GM18951 (cell line): ENCODE results near the gene FTCD.

Source experiments
- POLR2A ChIP-seq: IDR thresholded peaks from 4 replicates; pipeline ENCODE4 v1.6.1; 2011; ENCODE audit warnings: mild to moderate bottlenecking; ENCODE audit not compliant: insufficient read length, insufficient read depth; ENCODE audit errors: extremely low read depth
- in situ Hi-C: fragments of 300-500 bp; cut with MboI; formaldehyde crosslinking; loops from one replicate; pipeline ENCODE4 v1.12.0; 2022; ENCODE audit warnings: low sequenced_read_pairs, mixed read lengths, inconsistent platforms; ENCODE audit not compliant: unreplicated experiment

FTCD gene

DNA sequence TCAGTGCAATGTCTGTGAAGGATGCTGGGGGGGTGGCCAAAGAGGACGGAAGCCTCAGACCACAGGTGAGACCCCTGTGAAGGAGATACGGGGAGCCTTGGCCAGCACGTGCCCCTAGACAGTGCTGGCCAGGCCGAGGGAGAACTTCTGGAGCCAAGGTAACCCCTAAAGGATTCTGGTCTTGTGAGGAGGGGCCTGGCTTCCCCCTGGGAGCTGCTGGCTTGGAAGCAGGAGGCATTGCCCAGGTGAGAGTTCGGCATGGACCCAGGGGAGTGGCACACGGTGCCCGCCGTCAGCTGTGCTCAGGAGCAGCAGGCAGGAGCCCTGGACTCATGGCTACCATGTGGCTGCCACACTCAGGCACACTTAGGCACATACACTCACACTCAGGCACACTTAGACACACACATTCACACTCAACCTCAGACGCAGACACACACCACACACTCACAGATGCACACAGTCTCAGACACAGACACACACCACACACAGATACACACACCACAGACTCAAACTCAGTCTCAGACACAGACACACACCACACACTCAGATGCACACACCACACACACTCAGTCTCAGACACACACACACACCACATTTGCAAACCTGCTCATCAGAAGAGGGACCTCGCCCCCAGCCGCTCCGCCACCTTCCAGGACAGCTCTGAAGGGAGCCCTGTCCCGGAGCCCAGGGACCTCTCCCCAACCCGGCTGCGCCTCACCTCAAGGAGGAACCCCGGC is 58.6 kb downstream of the FTCD start:
- in situ Hi-C loops, result no loop called here
- no peak for TF ChIP-seq POLR2A

DNA sequence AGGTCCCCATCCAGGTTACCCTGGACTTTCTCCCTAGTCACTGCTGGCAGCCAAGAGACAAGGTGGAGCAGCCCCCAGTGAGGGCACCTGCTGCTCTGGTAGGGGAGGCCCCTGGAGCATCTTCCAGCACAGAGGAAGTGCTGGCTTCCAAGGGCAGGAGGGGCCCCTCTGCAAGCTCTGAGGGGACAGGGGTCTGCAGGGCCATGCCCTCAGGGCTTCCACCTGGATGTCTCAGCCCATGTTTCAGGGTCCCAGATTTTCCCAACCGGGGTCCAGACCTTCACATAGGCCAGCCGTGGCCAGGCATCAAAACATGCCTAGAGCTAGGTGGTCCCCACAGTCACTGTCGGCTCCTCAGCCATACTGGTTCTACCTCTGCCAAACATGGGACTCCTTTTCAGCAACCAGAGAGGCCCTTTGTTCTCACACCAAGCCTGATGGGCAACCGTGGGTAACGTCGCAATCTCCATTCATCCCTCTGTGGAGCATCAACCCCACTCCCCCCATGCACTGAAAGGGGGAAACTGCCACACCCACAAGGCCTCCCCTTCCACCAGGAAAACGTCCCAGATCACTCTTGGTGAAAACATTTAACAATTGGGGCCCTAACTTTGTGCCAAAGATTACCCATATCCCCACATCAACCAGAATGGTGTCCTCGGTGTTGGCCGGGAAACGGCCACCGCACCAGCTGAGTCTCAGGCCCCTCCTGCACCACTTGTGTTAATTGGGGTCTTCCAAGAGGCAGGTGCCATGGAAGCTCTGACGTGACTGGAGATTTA is 59.4 kb downstream of the FTCD start:
- TF ChIP-seq POLR2A, result no peak
- in situ Hi-C loops, result no loop called here

DNA sequence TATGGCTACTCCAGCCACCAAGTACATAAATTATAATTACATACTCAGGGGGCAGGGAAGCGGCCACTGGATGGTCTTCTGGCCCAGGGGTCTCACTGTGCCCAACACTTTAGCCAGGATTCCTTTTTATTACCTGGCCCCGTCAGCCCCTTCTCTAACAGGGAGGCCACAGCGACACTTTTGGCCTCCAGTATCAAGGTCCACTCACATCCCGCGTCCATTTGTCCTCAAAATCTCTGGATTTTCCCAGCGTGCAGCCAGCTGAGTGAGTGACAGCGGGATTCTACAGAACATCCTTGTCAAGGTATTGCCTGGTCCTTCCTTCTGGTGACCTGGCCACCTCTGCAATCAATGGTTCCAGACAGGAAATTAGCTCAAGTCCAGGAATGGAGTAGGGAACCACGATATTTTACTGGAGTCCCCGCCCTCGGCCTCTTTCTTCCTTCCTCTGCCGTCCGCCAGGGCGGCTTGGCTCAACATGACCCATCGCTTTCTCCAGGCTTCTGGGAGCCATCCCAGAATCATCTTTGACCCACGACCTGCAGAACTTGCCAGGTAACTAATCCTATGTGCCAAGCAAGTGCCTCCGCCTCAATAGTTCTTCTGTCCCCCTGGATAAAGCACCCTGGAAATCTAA is 60.2 kb downstream of the FTCD start:
- TF ChIP-seq POLR2A, result no peak
- in situ Hi-C loops, result no loop called here

DNA sequence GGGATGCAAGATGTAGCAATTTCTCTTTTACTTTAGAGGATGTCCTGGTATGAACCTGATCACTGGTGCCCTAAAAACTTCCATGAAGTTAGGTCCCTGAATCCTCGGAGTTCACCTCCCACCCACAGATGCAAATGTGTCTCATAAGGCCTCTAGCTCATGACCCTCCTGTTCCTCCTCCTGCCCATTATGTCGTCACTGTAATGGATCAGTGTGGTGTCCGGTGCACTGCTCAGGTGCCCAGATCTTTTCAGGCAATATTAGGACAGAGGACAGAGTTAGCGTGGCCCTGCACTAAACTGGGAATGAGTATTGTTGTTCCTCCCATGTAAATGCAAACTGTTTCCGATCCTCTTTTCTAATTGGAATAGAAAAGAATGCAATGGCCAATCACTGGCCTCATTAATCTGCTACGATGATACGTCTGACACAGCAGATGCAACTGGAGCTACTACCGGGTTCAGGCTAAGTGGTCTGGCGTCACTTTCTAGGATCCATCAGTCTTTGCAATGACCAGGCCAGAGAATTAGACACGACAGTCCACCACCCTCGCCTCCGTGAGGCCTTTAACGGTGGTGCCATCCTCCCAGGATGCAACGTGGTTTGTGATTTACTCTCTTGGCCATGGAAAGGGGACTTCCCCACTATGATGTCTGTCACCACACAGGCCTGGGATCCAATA is 60.8 kb downstream of the FTCD start:
- TF ChIP-seq POLR2A, result no peak
- in situ Hi-C loops, result no loop called here

DNA sequence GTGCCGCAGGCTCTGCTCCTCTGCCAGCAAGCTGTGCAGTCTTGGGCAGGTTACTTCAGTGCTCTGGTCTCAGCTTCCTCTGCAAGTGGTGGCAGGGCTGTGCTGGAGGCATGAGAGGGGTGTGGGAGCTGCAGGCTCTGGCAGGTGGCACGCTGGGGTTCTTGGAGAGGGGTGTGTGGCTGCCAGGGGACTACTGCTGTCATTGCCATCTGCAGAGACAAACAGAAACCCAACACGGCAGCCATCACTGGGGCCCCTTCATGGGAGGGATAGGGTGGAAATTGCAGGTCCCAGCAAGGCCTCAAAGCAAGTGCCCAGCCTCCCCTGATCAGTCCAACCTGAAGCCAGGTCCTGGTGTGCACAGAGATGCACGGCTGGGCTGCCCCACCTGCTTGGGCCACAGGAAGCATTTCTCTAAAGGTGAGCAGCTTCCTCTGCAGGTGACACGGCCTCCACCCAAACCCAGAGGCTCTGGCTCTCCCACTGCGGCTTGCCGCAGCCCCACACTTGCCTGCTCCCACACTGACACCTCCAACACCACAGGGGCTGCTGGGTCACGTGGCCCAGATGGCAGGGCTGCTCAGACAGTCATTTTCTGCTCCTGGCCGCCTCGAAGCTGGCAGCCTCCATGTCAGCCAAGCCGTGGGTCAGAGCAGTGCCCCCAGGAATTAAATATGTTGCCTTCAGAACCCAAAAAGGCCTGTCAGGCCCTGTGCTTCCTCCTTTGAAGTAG is 61.5 kb downstream of the FTCD start:
- in situ Hi-C loops, result no loop called here
- no peak for TF ChIP-seq POLR2A

DNA sequence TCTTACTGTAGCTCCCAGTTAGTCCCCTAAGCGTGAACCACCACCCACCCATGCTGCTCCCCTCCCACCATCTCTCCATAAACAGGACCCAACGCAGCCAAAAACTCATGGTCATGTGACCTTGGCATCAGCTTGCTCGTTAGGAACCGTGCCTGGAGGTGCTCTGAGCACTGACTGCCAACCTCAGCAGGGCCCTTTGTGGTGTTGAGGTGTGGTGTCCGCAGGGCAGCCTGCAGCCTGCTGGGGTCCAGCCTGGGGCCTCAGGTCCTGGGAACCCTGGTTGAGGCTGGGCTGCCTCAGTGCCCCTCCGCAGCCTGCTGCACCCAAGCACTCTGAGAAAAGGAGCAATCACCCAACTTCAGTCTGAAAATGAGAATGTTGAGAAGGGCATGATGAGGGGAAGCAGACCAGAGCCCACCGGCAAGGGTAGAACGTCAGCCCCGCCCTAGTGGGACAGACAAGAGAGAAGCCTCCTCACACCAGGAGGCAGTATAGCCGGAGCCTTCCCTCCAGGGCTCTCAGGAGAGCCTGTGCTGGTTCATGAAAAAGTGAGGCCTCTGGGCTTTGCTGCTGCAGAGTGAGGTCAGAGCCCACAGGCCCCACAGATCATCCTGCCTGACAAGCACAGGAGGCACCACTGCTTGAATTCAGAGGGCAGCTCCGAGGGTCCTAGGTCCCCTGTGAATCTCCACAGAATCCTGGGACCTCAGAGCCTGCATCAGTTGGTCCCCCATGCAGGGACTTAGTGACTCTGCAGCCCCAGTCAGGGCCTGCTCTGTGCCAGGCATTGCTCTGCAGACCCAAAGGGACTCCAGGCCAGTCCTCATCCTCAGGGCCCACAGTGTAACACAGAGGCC is 62.3 kb downstream of the FTCD start:
- in situ Hi-C loops, result no loop called here
- TF ChIP-seq POLR2A, result no peak

DNA sequence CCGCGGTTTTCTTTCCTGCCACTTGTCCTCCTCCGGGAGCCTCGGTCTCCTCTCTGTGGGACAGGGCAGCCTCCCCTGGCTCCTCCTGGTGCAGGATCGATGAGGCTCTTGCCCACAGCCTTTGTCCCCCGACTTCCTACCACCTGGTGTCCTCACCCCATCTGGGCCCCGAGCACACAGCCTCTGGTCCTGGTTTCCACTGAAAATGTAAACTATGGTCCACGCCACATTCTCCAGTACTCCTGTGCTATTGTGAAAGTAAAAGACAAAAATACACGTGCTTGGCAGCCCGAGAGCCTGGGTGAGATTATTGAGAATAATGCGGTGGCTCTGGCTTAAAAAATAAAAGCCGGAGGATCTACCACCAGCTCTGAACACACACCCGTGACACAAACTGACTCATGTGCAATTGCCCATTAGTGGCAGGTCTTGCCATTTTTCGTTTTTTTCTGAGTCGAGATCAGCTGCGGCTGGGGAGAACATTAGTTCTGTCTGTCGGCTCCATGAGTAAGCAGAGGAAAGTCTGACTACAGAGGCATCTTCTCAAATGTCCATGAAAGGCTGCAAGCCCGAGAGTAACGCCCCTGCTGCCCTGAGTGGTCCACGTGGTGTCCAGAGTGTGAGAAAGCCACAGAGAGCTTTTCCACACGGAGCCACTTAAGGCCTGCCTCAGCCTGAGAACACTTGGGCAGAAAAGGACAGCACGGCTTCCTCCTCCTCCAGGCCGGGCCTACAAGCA is 63.2 kb downstream of the FTCD start:
- TF ChIP-seq POLR2A, result no peak
- in situ Hi-C loops, result no loop called here

DNA sequence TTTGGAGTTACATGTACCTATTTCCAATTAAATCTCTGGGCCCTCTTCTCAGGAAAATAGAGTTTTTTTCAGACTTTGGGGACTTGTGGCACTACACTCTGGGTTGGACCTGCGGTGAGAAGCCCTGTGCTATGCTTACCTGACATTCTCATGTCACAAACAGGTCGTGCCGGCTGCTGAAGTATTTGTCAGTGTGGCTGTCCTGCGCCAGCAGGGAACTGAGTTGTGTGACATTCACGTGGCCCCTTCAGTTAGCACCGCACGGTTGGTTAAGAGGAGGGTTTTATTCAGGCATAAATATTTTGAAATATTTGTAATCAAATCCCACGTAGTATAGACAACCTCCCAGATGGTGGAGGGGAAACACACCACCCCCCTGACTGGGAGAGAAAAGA is 63.8 kb downstream of the FTCD start:
- TF ChIP-seq POLR2A, result no peak
- in situ Hi-C loops, result no loop called here

DNA sequence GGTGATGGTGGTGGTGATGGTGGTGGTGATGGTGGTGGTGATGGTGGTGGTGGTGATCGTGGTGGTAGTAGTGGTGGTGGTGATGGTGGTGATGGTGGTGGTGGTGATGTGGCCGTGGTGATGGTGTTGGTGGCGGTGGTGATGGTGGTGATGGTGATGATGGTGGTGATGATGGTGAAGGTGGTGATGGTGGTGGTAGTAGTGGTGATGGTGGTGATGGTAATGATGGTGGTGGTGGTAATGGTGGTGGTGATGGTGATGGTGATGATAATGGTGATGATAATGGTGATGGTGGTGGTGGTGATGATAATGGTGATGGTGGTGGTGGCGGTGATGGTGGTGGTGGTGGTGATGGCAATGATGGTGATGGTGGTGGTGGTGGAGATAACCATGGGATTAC is 64.3 kb downstream of the FTCD start:
- in situ Hi-C loops, result no loop called here
- no peak for TF ChIP-seq POLR2A

DNA sequence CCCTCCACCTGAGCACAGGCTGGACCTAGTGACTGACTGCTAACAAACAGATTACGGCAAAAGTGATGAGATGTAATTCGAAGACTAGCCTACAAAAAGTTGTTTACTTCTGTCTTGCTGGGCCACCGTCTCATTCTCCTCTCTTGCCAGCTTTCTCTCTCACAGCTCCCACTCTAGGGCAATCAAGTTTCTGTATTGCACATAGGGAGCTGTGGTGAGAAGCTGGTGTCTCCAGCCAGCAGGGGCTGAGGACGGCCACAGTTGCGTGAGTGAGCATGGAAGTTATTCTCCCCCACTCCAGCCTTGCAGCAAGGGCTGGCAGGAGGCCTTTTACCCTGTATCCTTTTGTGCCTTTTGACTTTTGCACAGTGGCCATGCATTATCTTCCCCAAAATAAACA is 66.1 kb downstream of the FTCD start:
- in situ Hi-C loops, result no loop called here
- TF ChIP-seq POLR2A, result no peak

DNA sequence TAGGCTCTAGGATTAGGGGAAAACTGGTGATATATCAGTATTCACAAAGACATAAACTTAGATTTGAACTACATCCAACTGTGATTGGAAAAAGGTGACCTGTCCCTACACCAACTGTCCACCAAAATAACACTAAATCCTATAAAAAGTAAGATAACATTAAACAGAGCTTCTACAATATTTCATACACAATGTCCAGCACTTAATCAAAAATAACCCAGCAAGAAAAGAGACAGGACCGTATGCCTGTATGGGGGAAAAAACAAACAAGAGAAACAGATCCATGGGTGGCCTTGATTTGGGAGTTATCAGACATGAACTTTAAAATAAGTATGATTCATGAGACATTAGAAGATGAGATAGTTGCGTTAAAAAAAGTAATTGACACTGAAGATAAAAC is 67.2 kb downstream of the FTCD start:
- no peak for TF ChIP-seq POLR2A
- in situ Hi-C loops, result no loop called here
